WTC11 (cell line): ENCODE results near the gene PPP6R1. TPM values are rescaled to one million over a fixed set of nuclear protein-coding genes. Genes with fewer than 3 reads are reported as not detected.
"Not testable (repeated sequence)": the region's sequence is repeated elsewhere in the genome, so short reads cannot be mapped to it uniquely, and the experiment has no call there.

Experiments used
- ATAC-seq: fragments of 200-7000 bp; cut with Tn5 transposase; 2 replicates; pipeline ENCODE4 v1.10.0; 2021; ENCODE audit warnings: mild to moderate bottlenecking, moderate library complexity
- CTCF ChIA-PET: fragments of 300-600 bp; sonication (Branson Sonifier 250); formaldehyde crosslinking; loops from one replicate; lab custom pipeline; 2021; ENCODE audit warnings: antibody characterized with exemption; lab: Charles Lee
- POLR2A ChIA-PET: fragments of 350-600 bp; sonication (Branson Sonifier 250); formaldehyde crosslinking; loops from one replicate; lab custom pipeline; 2021; ENCODE audit warnings: antibody characterized with exemption; lab: Charles Lee
- DNase-seq: peaks from one replicate; pipeline ENCODE4 v3.0.0; 2021; ENCODE audit warnings: low spot score
- H3K27ac Mint-ChIP-seq: 2 replicates; pipeline ENCODE4 v1.8.0; 2021; ENCODE audit warnings: mixed read lengths
- H3K27me3 Mint-ChIP-seq: 2 replicates; pipeline ENCODE4 v1.8.0; 2021; ENCODE audit warnings: low read depth, mild to moderate bottlenecking, moderate library complexity, mixed read lengths
- H3K36me3 Mint-ChIP-seq: 2 replicates; pipeline ENCODE4 v1.8.0; 2021; ENCODE audit warnings: mixed read lengths
- H3K4me1 Mint-ChIP-seq: 2 replicates; pipeline ENCODE4 v1.8.0; 2022; ENCODE audit warnings: mixed read lengths
- H3K4me3 Mint-ChIP-seq: 2 replicates; pipeline ENCODE4 v1.8.0; 2021; ENCODE audit warnings: mild to moderate bottlenecking, moderate library complexity, mixed read lengths
- H3K9me3 Mint-ChIP-seq: 2 replicates; pipeline ENCODE4 v1.8.0; 2021; ENCODE audit warnings: mixed read lengths
- ARID4B ChIP-seq: sonication (generic); formaldehyde crosslinking; IDR thresholded peaks from 2 replicates; pipeline ENCODE4 v1.8.0; 2023; ENCODE audit warnings: missing genetic modification reagents, mild to moderate bottlenecking, borderline replicate concordance
- CBFB ChIP-seq: sonication (generic); formaldehyde crosslinking; IDR thresholded peaks from 2 replicates; pipeline ENCODE4 v1.8.1; 2022; ENCODE audit warnings: mild to moderate bottlenecking, low read depth, missing genetic modification reagents
- CREM ChIP-seq: sonication (generic); formaldehyde crosslinking; IDR thresholded peaks from 2 replicates; pipeline ENCODE4 v1.8.1; 2022; ENCODE audit warnings: mild to moderate bottlenecking, missing genetic modification reagents, moderate library complexity
- ELF4 ChIP-seq: sonication (generic); formaldehyde crosslinking; IDR thresholded peaks from 2 replicates; pipeline ENCODE4 v1.8.1; 2022; ENCODE audit warnings: low read depth, mild to moderate bottlenecking, moderate library complexity, missing genetic modification reagents
- FOXP1 ChIP-seq: sonication (generic); formaldehyde crosslinking; IDR thresholded peaks from 2 replicates; pipeline ENCODE4 v1.8.0; 2022; ENCODE audit warnings: missing genetic modification reagents, mild to moderate bottlenecking, moderate library complexity, borderline replicate concordance
- MLX ChIP-seq: sonication (generic); formaldehyde crosslinking; IDR thresholded peaks from 2 replicates; pipeline ENCODE4 v1.8.1; 2023; ENCODE audit warnings: mild to moderate bottlenecking, missing genetic modification reagents, moderate library complexity
- NFATC4 ChIP-seq: fragments of 250-450 bp; sonication (Bioruptor Pico); IDR thresholded peaks from 2 replicates; pipeline ENCODE4 v1.9.0; 2021; ENCODE audit warnings: mild to moderate bottlenecking
- NR1H2 ChIP-seq: sonication (generic); formaldehyde crosslinking; IDR thresholded peaks from 2 replicates; pipeline ENCODE4 v1.9.0; 2021; ENCODE audit warnings: mild to moderate bottlenecking, moderate library complexity, missing genetic modification reagents
- NR3C1 ChIP-seq: sonication (generic); formaldehyde crosslinking; conservative IDR thresholded peaks from 2 replicates; pipeline ENCODE4 v1.8.1; 2023; ENCODE audit warnings: low read depth, mild to moderate bottlenecking, missing genetic modification reagents
- PREB ChIP-seq: sonication (generic); formaldehyde crosslinking; IDR thresholded peaks from 2 replicates; pipeline ENCODE4 v1.8.1; 2022; ENCODE audit warnings: mild to moderate bottlenecking, missing genetic modification reagents, moderate library complexity, borderline replicate concordance
- ZNF121 ChIP-seq: sonication (generic); formaldehyde crosslinking; IDR thresholded peaks from 2 replicates; pipeline ENCODE4 v1.8.0; 2023; ENCODE audit warnings: missing genetic modification reagents
- total RNA-seq: library from RNA; stranded (reverse); gene quantifications from 3 replicates; pipeline ENCODE4 v1.2.3, GENCODE V29; 2021
- TF ChIP-seq, protein P1 (sequence below): sonication (generic); formaldehyde crosslinking; IDR thresholded peaks from 2 replicates; pipeline ENCODE4 v1.8.1; 2023; ENCODE audit warnings: mild to moderate bottlenecking, missing genetic modification reagents

PPP6R1 gene
- total RNA-seq, 1 experiment from 2014 or later: 91.8 TPM

DNA sequence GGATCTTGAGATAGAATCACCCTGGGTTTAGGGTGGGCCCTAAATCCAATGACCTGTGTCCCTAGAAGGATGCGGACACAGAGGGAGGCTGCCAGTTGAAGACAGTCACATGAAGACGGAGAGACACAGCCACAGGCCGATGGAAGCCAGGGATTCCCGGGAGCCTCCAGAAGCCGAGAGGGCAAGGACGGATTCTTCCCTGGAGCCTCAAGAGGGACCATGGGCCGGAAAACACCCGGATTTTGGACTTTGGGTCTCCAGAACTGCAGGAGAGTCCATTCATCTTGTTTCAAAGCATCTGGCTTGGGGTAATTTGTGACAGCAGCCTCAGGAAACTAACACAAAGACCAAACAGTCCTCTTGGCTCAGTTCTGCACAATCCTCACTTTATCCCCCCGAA, 32.5 kb downstream of the PPP6R1 start:
- ChIA-PET POLR2A (no interaction called here), CTCF (no interaction called here)
- Mint-ChIP-seq H3K27ac (no peak overlapping the region), H3K4me3 (no peak overlapping the region), H3K9me3 (no peaks in the 10 kb centered on the region), H3K27me3 (no peaks in the 10 kb centered on the region), H3K4me1 (peaks cover 4% of the 10 kb centered on the region; the same call in 1 of the 2 replicates), H3K36me3 (peaks cover 4% of the 10 kb centered on the region; the same call in 1 of the 2 replicates)
- ATAC-seq: no peak
- TF ChIP-seq MLX (CRISPR knock-in tag): no peak
- TF ChIP-seq PREB (CRISPR knock-in tag): no peak
- no peak for TF ChIP-seq NR3C1 (CRISPR knock-in tag)
- TF ChIP-seq ARID4B (CRISPR knock-in tag): no peak
- no peak for TF ChIP-seq ZNF121 (CRISPR knock-in tag)
- no peak for TF ChIP-seq ELF4 (CRISPR knock-in tag)
- no peak for DNase-seq

DNA sequence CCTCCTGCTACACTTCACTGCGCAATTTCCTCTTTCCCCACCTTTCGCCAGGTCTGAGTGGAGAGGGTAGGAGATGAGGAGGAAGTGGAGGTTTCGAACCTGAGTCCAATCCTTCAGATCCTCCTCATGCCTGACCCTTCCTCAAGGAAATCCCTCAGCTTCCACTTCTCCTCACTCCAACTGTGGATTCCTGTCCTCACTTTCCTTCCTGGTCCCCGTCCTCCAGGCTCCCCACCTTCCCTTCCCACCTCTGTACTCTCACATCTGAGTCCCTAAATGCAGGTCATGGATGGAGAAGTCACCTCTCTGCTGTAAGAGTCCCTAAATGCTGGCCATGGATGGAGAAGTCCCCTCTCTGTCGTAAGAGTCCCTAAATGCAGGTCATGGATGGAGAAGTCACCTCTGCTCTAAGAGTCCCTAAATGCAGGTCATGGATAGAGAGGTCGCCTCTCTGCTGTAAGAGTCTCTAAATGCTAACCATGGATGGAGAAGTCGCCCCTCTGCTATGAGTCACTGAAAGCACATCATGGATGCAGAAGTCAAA, 33.3 kb downstream of the PPP6R1 start:
- POLR2A ChIA-PET: no interaction called here
- no peak for ATAC-seq
- H3K27ac Mint-ChIP-seq: peak overlapping the region; percentile 72
- TF ChIP-seq CREM (no peak), NR1H2 (CRISPR knock-in tag) (no peak), MLX (CRISPR knock-in tag) (no peak)
- TF ChIP-seq, all 79 proteins: peak for 0
- peaks cover 4% of the 10 kb centered on the region; the same call in 1 of the 2 replicates for H3K36me3 Mint-ChIP-seq
- no peak for DNase-seq
- no peaks in the 10 kb centered on the region; the same call in 1 of the 2 replicates for H3K27me3 Mint-ChIP-seq
- no peak overlapping the region for H3K4me3 Mint-ChIP-seq
- peaks cover 4% of the 10 kb centered on the region for H3K9me3 Mint-ChIP-seq
- peaks cover 4% of the 10 kb centered on the region; the same call in 1 of the 2 replicates for H3K4me1 Mint-ChIP-seq
- CTCF ChIA-PET: no interaction called here

DNA sequence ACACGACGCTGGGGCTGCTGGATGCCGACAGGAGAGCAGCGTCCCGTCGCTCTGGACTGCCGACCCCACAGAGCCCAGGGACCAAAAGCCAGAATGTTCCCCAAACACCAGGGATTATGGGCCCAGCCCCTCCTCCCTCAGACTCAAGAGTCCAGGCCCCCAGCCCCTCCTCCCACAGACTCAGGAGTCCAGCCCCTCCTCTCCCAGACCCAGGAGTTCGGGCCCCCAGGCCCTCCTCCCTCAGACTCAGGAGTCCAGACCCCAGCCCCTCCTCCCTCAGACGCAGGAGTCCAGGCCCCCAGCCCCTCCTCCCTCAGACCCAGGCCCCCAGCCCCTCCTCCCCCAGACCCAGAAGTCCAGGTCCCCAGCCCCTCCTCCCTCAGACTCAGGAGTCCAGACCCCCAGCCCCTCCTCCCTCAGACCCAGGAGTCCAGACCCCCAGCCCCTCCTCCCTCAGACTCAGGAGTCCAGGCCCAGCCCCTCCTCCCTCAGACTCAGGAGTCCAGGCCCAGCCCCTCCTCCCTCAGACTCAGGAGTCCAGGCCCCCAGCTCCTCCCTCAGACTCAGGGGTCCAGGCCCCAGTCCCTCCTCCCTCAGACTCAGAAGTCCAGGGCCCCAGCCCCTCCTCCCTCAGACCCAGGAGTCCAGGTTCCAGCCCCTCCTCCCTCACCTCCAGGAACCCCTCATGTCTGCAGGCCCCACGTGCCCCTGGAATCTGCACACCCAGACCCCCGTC, 34.0 kb downstream of the PPP6R1 start:
- ATAC-seq, CTCF ChIA-PET, H3K27ac Mint-ChIP-seq, POLR2A ChIA-PET, H3K36me3 Mint-ChIP-seq, DNase-seq, H3K4me1 Mint-ChIP-seq, H3K4me3 Mint-ChIP-seq, H3K27me3 Mint-ChIP-seq: not testable (repeated sequence)
- H3K9me3 Mint-ChIP-seq: peaks cover 10% of the 10 kb centered on the region

DNA sequence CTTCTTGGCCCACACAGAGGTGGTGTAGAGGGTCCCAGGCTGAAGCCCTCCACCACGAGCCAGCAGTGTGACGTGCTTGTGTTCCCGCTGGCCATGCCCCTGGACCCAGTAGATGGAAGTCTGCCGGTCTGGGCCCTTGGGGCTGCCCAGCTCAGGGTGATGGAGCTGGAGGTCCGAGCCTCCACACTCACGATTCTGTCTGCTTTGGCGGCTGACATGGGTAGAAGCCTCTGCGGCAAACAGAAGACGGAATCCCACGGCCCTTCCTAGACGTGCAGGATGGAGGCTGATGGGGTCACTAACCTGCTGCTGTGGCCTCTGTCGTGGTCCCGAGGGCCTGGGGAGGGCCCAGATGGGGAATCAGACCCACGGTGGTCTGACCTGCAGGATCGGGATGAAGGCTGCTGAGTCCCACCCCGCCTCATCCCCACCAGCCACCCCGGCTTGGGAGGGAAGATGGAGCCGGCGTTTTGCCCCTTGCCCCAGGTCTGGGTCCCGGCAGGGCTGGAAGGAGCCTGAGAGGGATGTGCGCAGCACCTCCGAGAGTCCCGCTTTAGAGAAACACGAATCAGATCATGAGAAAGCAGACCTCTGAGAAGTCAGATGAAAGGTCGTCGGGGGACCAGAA, 34.7 kb downstream of the PPP6R1 start:
- H3K27ac Mint-ChIP-seq: no peak overlapping the region
- POLR2A ChIA-PET: no interaction called here
- peaks cover 11% of the 10 kb centered on the region for H3K9me3 Mint-ChIP-seq
- no peaks in the 10 kb centered on the region; the same call in 1 of the 2 replicates for H3K27me3 Mint-ChIP-seq
- CTCF ChIA-PET: no interaction called here
- ATAC-seq: no peak
- H3K36me3 Mint-ChIP-seq: peaks cover 4% of the 10 kb centered on the region; the same call in 1 of the 2 replicates
- DNase-seq: no peak
- H3K4me3 Mint-ChIP-seq: no peak overlapping the region
- peaks cover 4% of the 10 kb centered on the region; the same call in 1 of the 2 replicates for H3K4me1 Mint-ChIP-seq
- TF ChIP-seq NR3C1 (CRISPR knock-in tag) (no peak), NFATC4 (CRISPR knock-in tag) (no peak), CBFB (CRISPR knock-in tag) (no peak), FOXP1 (no peak)
- TF ChIP-seq, protein P1, sequence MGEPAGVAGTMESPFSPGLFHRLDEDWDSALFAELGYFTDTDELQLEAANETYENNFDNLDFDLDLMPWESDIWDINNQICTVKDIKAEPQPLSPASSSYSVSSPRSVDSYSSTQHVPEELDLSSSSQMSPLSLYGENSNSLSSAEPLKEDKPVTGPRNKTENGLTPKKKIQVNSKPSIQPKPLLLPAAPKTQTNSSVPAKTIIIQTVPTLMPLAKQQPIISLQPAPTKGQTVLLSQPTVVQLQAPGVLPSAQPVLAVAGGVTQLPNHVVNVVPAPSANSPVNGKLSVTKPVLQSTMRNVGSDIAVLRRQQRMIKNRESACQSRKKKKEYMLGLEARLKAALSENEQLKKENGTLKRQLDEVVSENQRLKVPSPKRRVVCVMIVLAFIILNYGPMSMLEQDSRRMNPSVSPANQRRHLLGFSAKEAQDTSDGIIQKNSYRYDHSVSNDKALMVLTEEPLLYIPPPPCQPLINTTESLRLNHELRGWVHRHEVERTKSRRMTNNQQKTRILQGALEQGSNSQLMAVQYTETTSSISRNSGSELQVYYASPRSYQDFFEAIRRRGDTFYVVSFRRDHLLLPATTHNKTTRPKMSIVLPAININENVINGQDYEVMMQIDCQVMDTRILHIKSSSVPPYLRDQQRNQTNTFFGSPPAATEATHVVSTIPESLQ (CRISPR knock-in tag): no peak
